Sigmoid colon (tissue), 4 donors: ENCODE results near the gene NTN1.

Experiments used
- POLR2A ChIP-seq, 2 donors: fragments of 450-650 bp; IDR thresholded peaks; one replicate each; pipeline ENCODE4 v1.6.1; 2016; ENCODE audit warnings: antibody characterized with exemption in 2 of 2, mild to moderate bottlenecking in 2 of 2, moderate library complexity in 2 of 2
- POLR2AphosphoS5 ChIP-seq, 4 donors: sonication (generic); formaldehyde crosslinking; IDR thresholded peaks; one replicate each; pipeline ENCODE4 v1.6.1; 2017; ENCODE audit warnings: antibody characterized with exemption in 4 of 4
- TF ChIP-seq, protein P1 (sequence below), 4 experiments: fragments of 450-650 bp in 3 of 4; fragments of 200-600 bp in 1 of 4; IDR thresholded peaks; one replicate each; pipeline ENCODE4 v1.5.1; 2016 to 2019; ENCODE audit warnings: antibody characterized with exemption in 4 of 4, mild to moderate bottlenecking in 3 of 4, moderate library complexity in 2 of 4

DNA sequence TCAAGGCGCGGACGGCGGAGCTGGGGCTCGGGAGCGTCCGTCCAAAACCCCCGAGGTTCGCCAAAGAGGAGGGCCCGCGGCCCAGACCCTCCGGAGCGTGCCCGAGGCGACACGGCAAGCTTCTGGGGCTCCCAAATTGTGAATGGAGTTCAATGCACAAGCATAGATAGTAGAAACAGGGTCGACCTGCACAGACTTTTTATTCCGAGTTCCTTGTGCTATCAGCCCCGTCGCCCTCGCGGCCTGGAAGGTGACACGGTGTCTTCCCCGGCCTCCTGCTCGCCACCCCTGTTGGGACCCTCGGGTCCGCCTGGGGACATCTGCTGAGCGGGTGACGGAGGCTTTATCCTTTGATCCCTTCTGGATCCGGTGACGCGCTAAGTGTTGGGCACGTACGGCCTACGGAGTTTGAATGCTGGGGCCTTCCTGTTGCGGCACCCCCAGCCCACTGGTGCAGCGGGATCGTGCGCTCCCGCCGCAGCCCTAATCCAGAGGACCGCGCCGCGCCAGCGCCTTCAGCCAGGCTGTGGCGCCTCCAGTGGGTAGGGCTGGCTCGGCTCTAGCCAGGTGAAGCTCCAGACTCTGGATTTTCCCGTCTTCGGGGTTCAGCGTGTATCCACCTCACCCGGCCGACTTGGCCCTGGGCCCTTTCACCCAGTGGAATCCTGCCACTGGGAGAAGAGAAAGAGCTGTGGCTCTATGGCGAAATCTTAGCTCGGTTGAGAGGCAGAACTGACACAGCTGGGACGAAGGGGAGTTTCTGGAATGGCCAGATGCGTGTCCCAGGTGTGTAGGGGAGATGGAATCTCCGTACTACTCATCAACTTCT is 17.0 kb upstream of the NTN1 start:
- TF ChIP-seq, protein P1, sequence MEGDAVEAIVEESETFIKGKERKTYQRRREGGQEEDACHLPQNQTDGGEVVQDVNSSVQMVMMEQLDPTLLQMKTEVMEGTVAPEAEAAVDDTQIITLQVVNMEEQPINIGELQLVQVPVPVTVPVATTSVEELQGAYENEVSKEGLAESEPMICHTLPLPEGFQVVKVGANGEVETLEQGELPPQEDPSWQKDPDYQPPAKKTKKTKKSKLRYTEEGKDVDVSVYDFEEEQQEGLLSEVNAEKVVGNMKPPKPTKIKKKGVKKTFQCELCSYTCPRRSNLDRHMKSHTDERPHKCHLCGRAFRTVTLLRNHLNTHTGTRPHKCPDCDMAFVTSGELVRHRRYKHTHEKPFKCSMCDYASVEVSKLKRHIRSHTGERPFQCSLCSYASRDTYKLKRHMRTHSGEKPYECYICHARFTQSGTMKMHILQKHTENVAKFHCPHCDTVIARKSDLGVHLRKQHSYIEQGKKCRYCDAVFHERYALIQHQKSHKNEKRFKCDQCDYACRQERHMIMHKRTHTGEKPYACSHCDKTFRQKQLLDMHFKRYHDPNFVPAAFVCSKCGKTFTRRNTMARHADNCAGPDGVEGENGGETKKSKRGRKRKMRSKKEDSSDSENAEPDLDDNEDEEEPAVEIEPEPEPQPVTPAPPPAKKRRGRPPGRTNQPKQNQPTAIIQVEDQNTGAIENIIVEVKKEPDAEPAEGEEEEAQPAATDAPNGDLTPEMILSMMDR (IDR thresholded peaks at IDR 0.05): no peak
- TF ChIP-seq POLR2A (IDR thresholded peaks at IDR 0.05): no peak
- TF ChIP-seq POLR2AphosphoS5 (IDR thresholded peaks at IDR 0.05): no peak
